Left lung (tissue), 10 donors: ENCODE results near the gene MBLAC2. TPM values are rescaled to one million over a fixed set of nuclear protein-coding genes. Genes with fewer than 3 reads are reported as not detected.

Experiments used
- ATAC-seq: fragments of 200-7000 bp; cut with Tn5 transposase; one replicate; pipeline ENCODE4 v1.9.1; 2020; ENCODE audit warnings: moderate library complexity
- DNase-seq, 4 donors: peaks; one replicate each; pipeline ENCODE4 v3.0.0-alpha.2; 2013 to 2020
- H3K27ac ChIP-seq, 2 donors: fragments of 200-600 bp; sonication (generic) in 1 of 2; one replicate each; pipeline versions ENCODE4 v1.5.0 to v1.8.0; 2020 to 2021
- H3K27me3 ChIP-seq, 2 donors: fragments of 200-600 bp; sonication (generic) in 1 of 2; one replicate each; pipeline versions ENCODE4 v1.5.0 to v1.8.0; 2020 to 2021
- H3K36me3 ChIP-seq, 2 donors: fragments of 200-600 bp; sonication (generic) in 1 of 2; one replicate each; pipeline versions ENCODE4 v1.5.0 to v1.8.0; 2020 to 2021
- H3K4me1 ChIP-seq, 2 donors: fragments of 200-600 bp; one replicate each; pipeline ENCODE4 v1.8.0; 2021
- H3K4me3 ChIP-seq, 2 donors: fragments of 200-600 bp; sonication (generic) in 1 of 2; one replicate each; pipeline versions ENCODE4 v1.5.0 to v1.8.0; 2020 to 2021; ENCODE audit warnings: mild to moderate bottlenecking in 1 of 2
- H3K9me3 ChIP-seq, 2 donors: fragments of 200-600 bp; sonication (generic) in 1 of 2; one replicate each; pipeline versions ENCODE4 v1.5.0 to v1.8.0; 2020 to 2021
- intact Hi-C, 2 donors: fragments of 100-400 bp; cut with DNase I; formaldehyde crosslinking; loops; one replicate each; pipeline versions ENCODE4 v1.11.2 to v1.14.2; 2022
- polyA plus RNA-seq, 6 donors: library from polyadenylated mRNA; unstranded; fragments of 120-200 nt; gene quantifications; one replicate each; pipeline ENCODE4 v1.2.1, GENCODE V29; 2013; ENCODE audit not compliant: insufficient read length in 6 of 6
- total RNA-seq, 2 donors: library from RNA; stranded (reverse); fragmentation: NEBNext Ultra II Directional; extraction: Animal tissue kit (Norgen Biotek cat#: 25700); gene quantifications; one replicate each; pipeline ENCODE4 v1.2.1, GENCODE V29; 2021
- TF ChIP-seq, protein P1 (sequence below), 2 donors: fragments of 200-600 bp; sonication (generic) in 1 of 2; IDR thresholded peaks; one replicate each; pipeline versions ENCODE4 v1.5.0 to v1.8.0; 2021; ENCODE audit warnings: antibody characterized with exemption in 2 of 2
- donor health status: DM: no; HTN: yes; CAD: no.
- donor health status: DM: no; HTN: no; CAD: no.

Gene MBLAC2
- total and polyA plus RNA-seq, 8 donors, result 3.8 to 10.0 (median 9.0) TPM

DNA sequence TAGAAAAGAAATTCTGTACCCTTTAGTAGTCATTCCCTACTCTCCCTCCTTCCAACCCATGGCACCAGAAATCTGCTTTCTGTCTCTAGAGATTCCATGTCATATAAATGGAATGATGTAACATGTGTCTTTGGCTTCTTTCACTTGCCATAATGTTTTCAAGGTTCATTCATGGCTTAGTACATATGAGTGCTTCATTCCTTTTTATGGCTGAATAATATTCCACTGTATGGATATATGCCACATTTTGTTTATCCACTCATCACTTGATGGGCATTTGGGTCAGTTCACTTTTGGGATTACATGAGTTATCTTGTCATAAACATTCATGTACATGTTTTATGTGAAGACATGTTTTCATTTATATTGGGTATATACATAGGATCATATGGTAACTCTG, 19.5 kb upstream of the MBLAC2 start:
- no peak for DNase-seq
- no peaks in the 10 kb centered on the region for H3K9me3 ChIP-seq
- intact Hi-C loops, result no loop called here

GRCh38 chr5:90488791-90489190, 14.2 kb upstream of the MBLAC2 start:
- Histone ChIP-seq H3K4me3 (no peak overlapping the region), H3K27ac (no peak overlapping the region), H3K9me3 (no peaks in the 10 kb centered on the region), H3K4me1 (no peaks in the 10 kb centered on the region), H3K36me3 (no peaks in the 10 kb centered on the region), H3K27me3 (no peaks in the 10 kb centered on the region)
- intact Hi-C loops, result no loop called here
- TF ChIP-seq, protein P1, sequence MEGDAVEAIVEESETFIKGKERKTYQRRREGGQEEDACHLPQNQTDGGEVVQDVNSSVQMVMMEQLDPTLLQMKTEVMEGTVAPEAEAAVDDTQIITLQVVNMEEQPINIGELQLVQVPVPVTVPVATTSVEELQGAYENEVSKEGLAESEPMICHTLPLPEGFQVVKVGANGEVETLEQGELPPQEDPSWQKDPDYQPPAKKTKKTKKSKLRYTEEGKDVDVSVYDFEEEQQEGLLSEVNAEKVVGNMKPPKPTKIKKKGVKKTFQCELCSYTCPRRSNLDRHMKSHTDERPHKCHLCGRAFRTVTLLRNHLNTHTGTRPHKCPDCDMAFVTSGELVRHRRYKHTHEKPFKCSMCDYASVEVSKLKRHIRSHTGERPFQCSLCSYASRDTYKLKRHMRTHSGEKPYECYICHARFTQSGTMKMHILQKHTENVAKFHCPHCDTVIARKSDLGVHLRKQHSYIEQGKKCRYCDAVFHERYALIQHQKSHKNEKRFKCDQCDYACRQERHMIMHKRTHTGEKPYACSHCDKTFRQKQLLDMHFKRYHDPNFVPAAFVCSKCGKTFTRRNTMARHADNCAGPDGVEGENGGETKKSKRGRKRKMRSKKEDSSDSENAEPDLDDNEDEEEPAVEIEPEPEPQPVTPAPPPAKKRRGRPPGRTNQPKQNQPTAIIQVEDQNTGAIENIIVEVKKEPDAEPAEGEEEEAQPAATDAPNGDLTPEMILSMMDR (IDR thresholded peaks at IDR 0.05), result no peak
- DNase-seq (no peak), ATAC-seq (no peak)

More for the DNA sequence above, 19.5 kb upstream of the MBLAC2 start:
- TF ChIP-seq, protein P1 (IDR thresholded peaks at IDR 0.05), result no peak
- H3K4me3 ChIP-seq, result no peak overlapping the region
- no peaks in the 10 kb centered on the region for H3K4me1 ChIP-seq
- H3K27me3 ChIP-seq, result no peaks in the 10 kb centered on the region
- H3K27ac ChIP-seq, result no peak overlapping the region
- no peaks in the 10 kb centered on the region for H3K36me3 ChIP-seq
- no peak for ATAC-seq

DNA sequence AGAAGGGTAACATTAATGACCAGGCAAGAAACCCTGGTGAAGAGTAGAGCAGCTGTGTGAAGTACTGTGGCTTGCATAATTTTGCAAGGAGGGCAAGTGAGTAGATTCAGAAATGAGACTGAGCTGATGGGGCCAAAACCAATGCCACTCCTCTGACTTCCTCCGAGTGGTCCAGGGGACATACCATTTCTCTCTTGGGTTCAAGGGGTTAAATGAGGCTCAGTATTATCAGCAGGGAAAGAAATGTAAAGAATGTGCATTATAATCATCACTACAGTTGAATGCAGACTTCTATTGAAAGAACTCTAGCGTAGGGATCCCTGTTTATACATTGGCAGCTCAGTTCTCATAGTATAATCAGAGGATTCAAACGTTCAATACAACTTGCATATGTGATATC, 10.0 kb upstream of the MBLAC2 start:
- DNase-seq (no peak), ATAC-seq (no peak)
- Histone ChIP-seq H3K9me3 (no peaks in the 10 kb centered on the region), H3K4me1 (no peaks in the 10 kb centered on the region), H3K4me3 (no peak overlapping the region), H3K27me3 (no peaks in the 10 kb centered on the region), H3K27ac (no peak overlapping the region), H3K36me3 (no peaks in the 10 kb centered on the region)
- TF ChIP-seq, protein P1 (IDR thresholded peaks at IDR 0.05), result no peak
- intact Hi-C loops, result no loop called here

DNA sequence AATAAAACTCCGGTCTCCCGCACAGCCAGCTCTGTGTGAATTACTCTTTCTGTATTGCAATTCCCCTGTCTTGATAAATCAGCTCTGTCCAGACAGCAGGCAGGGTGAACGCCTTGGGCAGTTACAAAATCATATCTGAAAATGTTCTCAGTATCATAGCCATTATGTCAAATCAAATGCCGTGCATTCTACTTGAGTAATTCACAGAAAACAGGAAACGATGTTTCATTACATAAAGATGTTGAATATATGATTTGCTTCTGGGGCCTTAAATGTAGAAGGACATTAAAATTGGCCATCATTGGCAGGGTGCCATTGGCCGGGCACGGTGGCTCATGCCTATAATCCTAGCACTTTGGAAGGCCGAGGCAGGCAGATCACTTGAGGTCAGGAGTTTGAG, 8.6 kb upstream of the MBLAC2 start:
- intact Hi-C loops, result no loop called here
- Histone ChIP-seq H3K27me3 (no peaks in the 10 kb centered on the region), H3K4me3 (no peak overlapping the region), H3K36me3 (no peaks in the 10 kb centered on the region), H3K9me3 (no peaks in the 10 kb centered on the region), H3K4me1 (no peaks in the 10 kb centered on the region), H3K27ac (no peak overlapping the region)
- no peak for ATAC-seq
- no peak for DNase-seq
- TF ChIP-seq, protein P1 (IDR thresholded peaks at IDR 0.05), result no peak

DNA sequence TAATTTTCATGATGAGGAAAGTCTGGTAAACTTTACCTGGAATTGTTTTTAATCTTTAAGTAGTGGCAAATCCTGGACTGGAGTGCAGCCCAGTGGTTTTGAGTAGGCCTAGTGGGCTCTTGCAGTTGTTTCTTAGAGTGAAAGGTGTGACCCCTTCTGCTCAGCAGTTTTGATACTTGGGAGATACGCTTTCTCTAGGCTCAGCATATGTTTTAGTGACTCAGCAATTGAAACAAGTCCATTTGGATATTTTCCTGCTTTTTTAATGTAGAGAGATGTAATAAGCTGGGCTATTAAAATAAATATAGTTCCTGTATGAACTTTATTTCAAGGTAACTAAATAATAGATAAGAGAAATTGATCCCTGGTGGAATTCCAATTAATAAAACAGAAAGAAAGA, 6.1 kb upstream of the MBLAC2 start:
- ATAC-seq, result no peak
- Histone ChIP-seq H3K9me3 (no peaks in the 10 kb centered on the region), H3K4me1 (no peaks in the 10 kb centered on the region), H3K27ac (no peak overlapping the region), H3K36me3 (no peaks in the 10 kb centered on the region), H3K27me3 (no peaks in the 10 kb centered on the region), H3K4me3 (no peak overlapping the region)
- TF ChIP-seq, protein P1 (IDR thresholded peaks at IDR 0.05), result no peak
- no peak for DNase-seq
- intact Hi-C loops, result no loop called here
